Measurements from ENCODE around the gene ZDBF2. TPM values are rescaled to one million over a fixed set of nuclear protein-coding genes. Genes with fewer than 3 reads are reported as not detected.

Gene ZDBF2
- polyA plus RNA-seq, 1 donor (not counting 4 experiments of a cell fraction or from before 2014, with no cell fraction given) = 4.1 TPM

DNA sequence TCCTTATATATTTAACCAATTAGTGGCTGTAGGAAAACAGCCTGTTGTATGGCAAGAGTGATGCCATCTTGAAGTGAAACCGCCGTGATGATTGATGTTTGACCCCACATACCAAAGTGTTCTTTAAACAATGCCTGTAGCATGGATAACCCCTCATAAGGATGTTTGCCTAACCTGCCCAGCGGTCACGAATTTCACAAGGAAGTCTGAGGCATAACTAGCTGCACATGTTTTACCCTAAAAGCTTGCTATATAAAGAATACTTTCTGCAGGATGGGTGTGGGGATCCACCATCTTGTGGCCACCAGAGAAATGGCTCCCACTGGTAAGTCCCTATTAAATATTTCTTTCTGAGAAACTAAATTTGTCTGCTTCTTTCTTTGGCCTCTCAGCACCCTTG lies 68.7 kb downstream of the ZDBF2 start:
- H3K9me1 ChIP-seq (ENCODE audit: control insufficient read depth, extremely low read depth, insufficient read depth, low read length) = no peaks in the 10 kb centered on the region
- dilution Hi-C loops (cut with MboI; ENCODE audit: extremely low pct_ligation_motif_present, low sequenced_read_pairs) = no loop called here
- no peaks in the 10 kb centered on the region for H3K4me1 ChIP-seq (ENCODE audit: control insufficient read depth, extremely low read depth, insufficient read depth, low read length)
- no peaks in the 10 kb centered on the region for H4K20me1 ChIP-seq (ENCODE audit: control insufficient read depth, extremely low read depth, insufficient read depth, low read length)
- H3K4me2 ChIP-seq (ENCODE audit: control insufficient read depth, extremely low read depth, insufficient read depth, low read depth, low read length) = no peak overlapping the region
- no peaks in the 10 kb centered on the region for H3K27me3 ChIP-seq (ENCODE audit: control insufficient read depth, extremely low read depth, insufficient read depth, low read length)
- no peaks in the 10 kb centered on the region for H3K79me2 ChIP-seq (ENCODE audit: control insufficient read depth, insufficient read depth, low read length)
- H3K4me3 ChIP-seq (ENCODE audit: control insufficient read depth in 2 of 3, extremely low read depth in 1 of 3, insufficient read depth in 2 of 3, low read depth in 1 of 3, low read length in 3 of 3) = no peak overlapping the region
- H3K36me3 ChIP-seq (ENCODE audit: control insufficient read depth in 2 of 2, extremely low read depth in 1 of 2, insufficient read depth in 2 of 2, low read length in 2 of 2) = no peaks in the 10 kb centered on the region
- no peaks in the 10 kb centered on the region for H3K9me3 ChIP-seq (ENCODE audit: control insufficient read depth, low read depth, low read length)
- no peak overlapping the region for H3K27ac ChIP-seq (ENCODE audit: control insufficient read depth, insufficient read depth, low read length)
- FAIRE-seq (no peak), DNase-seq (ENCODE audit: low read depth, low spot score) (no peak)
- TF ChIP-seq EZH2 (IDR thresholded peaks at IDR 0.05; ENCODE audit: low read length) = no peak
- TF ChIP-seq, protein P1, sequence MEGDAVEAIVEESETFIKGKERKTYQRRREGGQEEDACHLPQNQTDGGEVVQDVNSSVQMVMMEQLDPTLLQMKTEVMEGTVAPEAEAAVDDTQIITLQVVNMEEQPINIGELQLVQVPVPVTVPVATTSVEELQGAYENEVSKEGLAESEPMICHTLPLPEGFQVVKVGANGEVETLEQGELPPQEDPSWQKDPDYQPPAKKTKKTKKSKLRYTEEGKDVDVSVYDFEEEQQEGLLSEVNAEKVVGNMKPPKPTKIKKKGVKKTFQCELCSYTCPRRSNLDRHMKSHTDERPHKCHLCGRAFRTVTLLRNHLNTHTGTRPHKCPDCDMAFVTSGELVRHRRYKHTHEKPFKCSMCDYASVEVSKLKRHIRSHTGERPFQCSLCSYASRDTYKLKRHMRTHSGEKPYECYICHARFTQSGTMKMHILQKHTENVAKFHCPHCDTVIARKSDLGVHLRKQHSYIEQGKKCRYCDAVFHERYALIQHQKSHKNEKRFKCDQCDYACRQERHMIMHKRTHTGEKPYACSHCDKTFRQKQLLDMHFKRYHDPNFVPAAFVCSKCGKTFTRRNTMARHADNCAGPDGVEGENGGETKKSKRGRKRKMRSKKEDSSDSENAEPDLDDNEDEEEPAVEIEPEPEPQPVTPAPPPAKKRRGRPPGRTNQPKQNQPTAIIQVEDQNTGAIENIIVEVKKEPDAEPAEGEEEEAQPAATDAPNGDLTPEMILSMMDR (optimal IDR thresholded peaks at IDR 0.05 in 1 of 3, IDR thresholded peaks at IDR 0.05 in 1 of 3, conservative IDR thresholded peaks at IDR 0.05 in 1 of 3; ENCODE audit: extremely low read depth in 1 of 3, insufficient read depth in 2 of 3, low read length in 3 of 3) = no peak
- H2AFZ ChIP-seq (ENCODE audit: control insufficient read depth, low read length) = no peak overlapping the region
- H3K9ac ChIP-seq (ENCODE audit: control insufficient read depth, extremely low read depth, insufficient read depth, low read length) = no peak overlapping the region

DNA sequence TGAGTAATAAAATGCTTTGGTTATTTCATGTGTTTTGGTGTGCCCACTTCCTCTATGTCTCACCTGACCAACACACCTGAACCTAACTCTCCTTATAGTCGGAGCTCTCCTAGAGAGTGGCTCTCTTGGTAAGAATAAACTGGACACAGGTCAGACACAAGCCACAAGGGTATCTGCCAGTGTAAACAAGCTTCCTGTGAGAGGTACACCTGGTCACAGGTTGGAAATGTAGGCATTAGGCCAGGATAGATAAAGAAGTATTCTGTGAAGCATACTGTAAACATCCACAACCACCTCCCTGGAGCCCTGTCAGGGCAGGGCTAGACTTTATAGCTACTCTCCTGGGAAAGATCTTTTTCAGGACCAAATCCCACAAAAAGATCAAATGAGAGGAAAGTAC lies 69.4 kb downstream of the ZDBF2 start:
- Histone ChIP-seq H3K27ac (ENCODE audit: control insufficient read depth, insufficient read depth, low read length) (no peak overlapping the region), H3K9me3 (ENCODE audit: control insufficient read depth, low read depth, low read length) (no peaks in the 10 kb centered on the region), H3K79me2 (ENCODE audit: control insufficient read depth, insufficient read depth, low read length) (no peaks in the 10 kb centered on the region), H3K9me1 (ENCODE audit: control insufficient read depth, extremely low read depth, insufficient read depth, low read length) (no peaks in the 10 kb centered on the region), H2AFZ (ENCODE audit: control insufficient read depth, low read length) (no peak overlapping the region), H4K20me1 (ENCODE audit: control insufficient read depth, extremely low read depth, insufficient read depth, low read length) (no peaks in the 10 kb centered on the region), H3K4me2 (ENCODE audit: control insufficient read depth, extremely low read depth, insufficient read depth, low read depth, low read length) (no peak overlapping the region), H3K9ac (ENCODE audit: control insufficient read depth, extremely low read depth, insufficient read depth, low read length) (no peak overlapping the region), H3K4me1 (ENCODE audit: control insufficient read depth, extremely low read depth, insufficient read depth, low read length) (no peaks in the 10 kb centered on the region), H3K27me3 (ENCODE audit: control insufficient read depth, extremely low read depth, insufficient read depth, low read length) (no peaks in the 10 kb centered on the region), H3K4me3 (ENCODE audit: control insufficient read depth in 2 of 3, extremely low read depth in 1 of 3, insufficient read depth in 2 of 3, low read depth in 1 of 3, low read length in 3 of 3) (no peak overlapping the region), H3K36me3 (ENCODE audit: control insufficient read depth in 2 of 2, extremely low read depth in 1 of 2, insufficient read depth in 2 of 2, low read length in 2 of 2) (no peaks in the 10 kb centered on the region)
- no peak for DNase-seq (ENCODE audit: low read depth, low spot score)
- TF ChIP-seq, protein P1 (optimal IDR thresholded peaks at IDR 0.05 in 1 of 3, IDR thresholded peaks at IDR 0.05 in 1 of 3, conservative IDR thresholded peaks at IDR 0.05 in 1 of 3; ENCODE audit: extremely low read depth in 1 of 3, insufficient read depth in 2 of 3, low read length in 3 of 3) = no peak
- TF ChIP-seq EZH2 (IDR thresholded peaks at IDR 0.05; ENCODE audit: low read length) = no peak
- dilution Hi-C loops (cut with MboI; ENCODE audit: extremely low pct_ligation_motif_present, low sequenced_read_pairs) = no loop called here
- FAIRE-seq = no peak

Data from keratinocyte (primary cell).